NCI-H2196 treated with DMSO at 0.1 percent for 48 hours (cell line): ENCODE results near the gene TSEN15.

Experiments
- DNase-seq: peaks from one replicate; lab custom pipeline; 2025; ENCODE audit not compliant: unreplicated experiment; lab: John Stamatoyannopoulos, UW

Gene TSEN15

DNA sequence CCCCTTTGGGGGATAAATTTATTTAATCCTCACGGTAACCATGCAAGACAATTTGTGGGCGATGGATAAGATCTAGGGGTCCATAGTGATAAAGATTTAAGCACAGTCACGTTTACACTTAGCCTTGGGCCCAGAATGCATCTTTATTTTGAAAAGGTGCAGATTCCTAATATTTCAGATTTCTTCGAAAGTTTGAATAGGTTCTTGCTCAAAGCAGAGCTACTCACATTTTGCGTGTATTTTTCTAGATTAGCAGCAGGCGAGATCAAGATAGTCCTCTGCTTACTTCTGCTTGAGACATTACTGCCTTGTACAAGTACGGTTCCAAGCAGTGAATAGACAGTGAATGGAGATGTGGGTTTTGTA, 647 bp downstream of the TSEN15 start:
- no peak for DNase-seq

- no peak for DNase-seq
Measured at GRCh38 chr1:184052750-184053149, 1.2 kb downstream of the TSEN15 start.

DNA sequence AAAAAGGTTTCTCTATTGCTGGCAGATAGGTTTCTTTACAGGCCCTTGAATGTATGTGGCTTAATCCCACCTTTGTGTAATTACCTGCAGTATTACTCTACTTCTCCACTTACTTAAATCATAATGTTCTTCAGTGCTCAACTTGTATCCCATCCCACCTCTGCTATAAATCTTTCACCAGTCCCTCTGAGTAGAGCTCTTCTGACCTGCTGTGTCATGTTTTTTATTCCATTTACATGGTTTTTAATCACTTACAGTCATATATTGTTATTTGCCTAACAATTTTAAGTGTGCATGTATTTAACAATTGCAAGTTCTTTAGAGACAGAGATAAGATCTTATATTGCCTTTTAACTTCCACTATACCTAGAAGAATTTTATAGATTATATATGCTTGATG, 2.4 kb downstream of the TSEN15 start:
- DNase-seq: no peak

GRCh38 chr1:184056921-184057555, 5.5 kb downstream of the TSEN15 start:
- no peak for DNase-seq

- no peak for DNase-seq
Measured at GRCh38 chr1:184059887-184060286, 8.4 kb downstream of the TSEN15 start.

DNA sequence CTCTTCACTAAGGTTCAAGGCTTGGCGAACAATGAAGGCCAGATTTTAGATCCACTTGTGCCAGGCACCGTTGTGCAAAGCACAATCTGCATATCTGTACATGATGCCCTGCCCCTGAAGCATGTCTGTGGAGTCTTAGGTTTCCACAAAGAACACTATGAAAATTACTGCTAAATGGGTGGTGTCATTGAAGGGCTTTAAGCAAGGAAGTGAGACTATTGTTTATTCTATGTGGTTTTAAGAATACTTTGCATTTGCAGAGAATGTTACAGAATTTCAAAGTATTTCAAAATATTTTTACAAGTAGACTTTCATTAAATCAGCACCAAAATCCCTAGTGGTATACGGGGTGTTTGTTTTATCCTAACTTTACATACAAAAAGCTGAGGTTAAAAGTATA, 8.8 kb downstream of the TSEN15 start:
- DNase-seq: no peak

- DNase-seq: no peak
Measured at GRCh38 chr1:184061396-184062003, 10.0 kb downstream of the TSEN15 start.

DNA sequence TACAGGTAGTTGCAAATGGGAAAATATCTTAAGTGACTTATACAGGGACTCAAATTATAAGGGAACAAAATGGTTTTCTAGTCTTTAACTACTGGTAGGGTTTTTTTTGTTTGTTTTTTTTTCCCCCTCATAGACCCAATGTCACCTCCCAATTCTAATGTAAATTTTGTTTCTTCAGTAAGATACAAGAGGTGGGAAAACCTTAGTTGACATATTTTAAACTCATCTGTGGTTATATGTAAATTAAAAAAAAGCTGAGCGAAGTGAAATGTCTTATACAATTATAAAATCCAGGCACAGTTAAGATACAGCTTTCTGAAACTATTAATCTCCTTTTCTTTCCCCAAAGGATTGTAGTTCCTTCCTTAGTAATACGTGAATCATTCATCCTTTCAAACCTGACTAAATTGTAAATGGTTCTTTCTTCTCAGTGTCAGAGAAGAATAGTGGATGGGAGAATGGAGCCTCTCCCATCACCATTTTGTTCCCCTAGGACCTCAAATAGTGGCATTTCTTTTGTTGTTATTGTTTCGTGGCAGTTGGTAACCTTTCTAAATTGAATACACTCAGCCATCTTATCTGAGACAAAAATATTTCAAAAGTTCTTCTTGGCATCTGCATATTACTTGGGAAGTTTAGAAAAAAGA, 11.2 kb downstream of the TSEN15 start:
- DNase-seq: no peak

- DNase-seq: no peak
Measured at GRCh38 chr1:184065559-184065958, 14.0 kb downstream of the TSEN15 start.

DNA sequence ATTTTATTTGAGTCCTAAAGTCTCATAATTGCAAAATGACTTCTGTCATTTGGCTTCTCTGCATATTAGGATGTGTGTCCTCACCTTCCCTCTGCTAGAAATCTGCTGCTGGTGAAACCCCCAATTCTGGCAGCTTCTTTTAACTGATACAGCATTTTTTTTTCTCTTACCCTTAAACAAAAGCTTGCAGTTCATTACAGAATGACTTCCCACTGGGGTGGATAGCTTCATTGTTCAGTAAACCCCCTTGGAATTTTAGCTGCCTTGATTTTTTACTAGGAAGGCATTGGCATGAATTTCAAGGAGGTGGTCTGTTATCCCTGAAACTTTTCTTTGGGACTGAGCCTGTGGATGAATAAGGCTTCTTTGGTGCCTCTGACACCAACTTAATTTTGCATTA, 16.8 kb downstream of the TSEN15 start:
- DNase-seq: no peak

DNA sequence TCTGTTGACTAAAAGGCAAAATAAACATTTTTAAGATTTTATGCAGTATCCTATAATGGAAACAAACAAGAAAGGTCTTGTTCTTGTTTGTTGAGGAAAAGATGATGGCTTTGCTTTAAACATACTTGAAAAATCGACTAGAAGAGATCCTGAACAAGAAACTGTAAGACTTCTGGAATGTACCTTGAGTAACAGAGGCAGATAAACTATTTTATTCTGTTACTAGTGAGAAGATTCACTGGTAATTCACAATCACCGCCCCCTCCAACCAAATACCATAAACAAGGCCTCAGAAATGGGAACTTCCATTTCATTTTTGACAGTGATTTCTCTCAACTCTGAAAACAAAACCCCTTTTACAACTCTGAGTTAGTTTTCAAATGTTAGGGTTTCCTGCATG, 18.1 kb downstream of the TSEN15 start:
- DNase-seq: no peak

GRCh38 chr1:184072376-184072775, 20.8 kb downstream of the TSEN15 start:
- DNase-seq: no peak

GRCh38 chr1:184074383-184074782, 22.9 kb downstream of the TSEN15 start:
- DNase-seq: no peak

GRCh38 chr1:184075055-184076029, 23.8 kb downstream of the TSEN15 start:
- peak; percentile 10 for DNase-seq

- no peak for DNase-seq
Measured at GRCh38 chr1:184078564-184079249, 27.2 kb downstream of the TSEN15 start.

DNA sequence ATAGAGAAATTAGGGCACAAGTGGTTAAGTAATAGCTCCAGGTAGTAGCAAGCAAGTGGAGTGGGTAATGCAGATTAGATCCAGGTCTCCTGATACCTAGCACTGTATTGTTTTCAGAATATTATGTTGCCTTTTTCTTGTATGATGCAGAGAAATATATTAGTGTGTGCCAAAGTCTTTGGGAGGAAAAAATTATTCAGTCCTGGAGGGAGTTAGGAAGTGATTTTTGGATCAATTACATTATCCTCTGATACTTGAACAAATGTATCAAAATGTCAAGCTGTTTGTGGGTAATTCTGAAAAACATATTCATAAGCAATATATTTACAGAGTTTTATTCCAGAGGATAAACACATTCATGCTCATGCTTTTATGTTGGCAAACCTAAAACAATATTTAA, 28.8 kb downstream of the TSEN15 start:
- no peak for DNase-seq

DNA sequence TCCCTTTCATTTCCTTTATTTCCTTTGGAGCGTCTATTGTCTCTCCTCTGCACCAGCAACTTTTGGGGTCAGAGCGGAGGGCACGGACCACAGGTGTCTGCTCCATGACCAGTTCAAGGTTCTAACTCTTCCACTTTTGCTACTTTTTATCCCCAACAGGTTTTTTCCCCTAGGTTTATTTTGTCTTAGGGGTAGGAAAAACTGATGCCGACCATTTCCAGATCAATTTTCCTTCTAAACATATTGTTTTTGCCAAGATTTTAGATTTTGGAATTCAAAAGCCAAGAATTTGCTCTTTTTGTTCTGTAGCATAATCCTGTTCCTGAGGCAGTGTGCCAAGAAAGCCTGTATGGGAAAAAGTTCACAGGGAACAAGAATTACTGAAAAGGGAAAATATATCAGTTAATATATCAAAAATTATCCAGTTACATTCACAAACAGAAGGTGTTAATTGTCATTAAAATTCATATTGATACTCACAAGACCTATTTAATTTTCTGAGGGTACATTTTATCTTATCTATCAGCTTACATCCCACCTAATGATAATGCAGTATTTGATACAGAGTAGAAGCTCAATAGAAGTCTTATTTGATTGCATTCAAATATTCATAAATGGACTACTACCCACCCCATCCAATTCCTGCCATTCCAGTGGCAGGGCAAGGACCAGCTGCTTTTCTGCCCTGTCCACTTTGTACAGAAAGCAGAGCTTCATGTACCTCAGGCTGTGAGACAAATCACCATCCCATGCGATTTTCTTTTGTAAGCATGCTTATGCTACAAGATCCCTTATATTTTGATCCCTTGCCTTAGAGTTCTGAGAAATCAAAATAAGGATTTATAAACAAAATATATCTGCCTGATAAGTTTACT, 31.2 kb downstream of the TSEN15 start:
- no peak for DNase-seq

GRCh38 chr1:184085667-184086066, 34.1 kb downstream of the TSEN15 start:
- DNase-seq: no peak

DNA sequence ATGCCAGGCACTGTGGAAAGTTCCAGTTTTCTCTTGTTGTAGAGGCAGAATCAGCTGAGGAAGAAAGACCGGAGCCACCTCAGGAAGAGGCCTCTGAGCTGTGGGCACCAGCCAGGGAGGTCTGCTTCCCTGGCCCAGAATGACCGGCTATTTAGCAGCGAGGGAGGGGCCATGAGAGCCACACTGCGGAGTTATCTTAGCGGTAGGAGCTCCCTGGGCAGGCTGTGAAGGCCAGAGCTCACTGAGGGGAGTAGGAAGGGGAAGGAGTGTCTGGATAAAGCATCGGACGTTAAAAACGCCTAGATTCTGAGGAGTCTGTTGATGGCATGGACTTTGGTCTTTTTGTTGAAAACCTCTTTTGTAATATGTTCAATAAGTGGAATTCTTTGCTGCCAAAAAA, 36.5 kb downstream of the TSEN15 start:
- DNase-seq: no peak

DNA sequence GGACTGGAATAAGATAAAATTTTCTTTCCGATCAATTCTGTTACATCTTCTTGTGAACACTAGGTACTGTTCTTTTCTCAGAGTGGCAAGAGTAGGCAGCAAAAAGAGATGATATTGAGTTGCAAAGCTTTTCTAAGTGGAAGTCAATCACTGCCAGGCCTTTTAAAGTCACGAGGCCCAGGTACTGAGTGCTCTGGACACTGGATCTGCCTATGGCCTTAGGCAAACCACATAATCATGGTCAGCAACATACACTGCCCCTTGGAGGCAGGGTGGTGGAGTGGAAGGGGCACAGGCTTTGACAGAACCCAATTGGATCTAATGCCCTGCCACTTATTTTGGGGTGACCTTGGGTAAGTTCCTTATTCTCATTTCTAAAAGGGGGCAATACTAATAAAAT, 41.5 kb downstream of the TSEN15 start:
- DNase-seq: no peak
